Astrocyte (in vitro differentiated cells and primary cell): ENCODE data around the gene SLC38A3.

Source experiments
- EZH2 ChIP-seq: IDR thresholded peaks from 2 replicates; pipeline ENCODE4 v1.6.1; 2012; ENCODE audit warnings: mild to moderate bottlenecking, low read length, inconsistent platforms; ENCODE audit not compliant: insufficient read depth
- TF ChIP-seq, protein P1 (sequence below): IDR thresholded peaks from 2 replicates; pipeline ENCODE4 v1.5.1; 2011; ENCODE audit warnings: low read depth, mild to moderate bottlenecking, inconsistent platforms, low read length, moderate library complexity; ENCODE audit not compliant: insufficient read depth

DNA sequence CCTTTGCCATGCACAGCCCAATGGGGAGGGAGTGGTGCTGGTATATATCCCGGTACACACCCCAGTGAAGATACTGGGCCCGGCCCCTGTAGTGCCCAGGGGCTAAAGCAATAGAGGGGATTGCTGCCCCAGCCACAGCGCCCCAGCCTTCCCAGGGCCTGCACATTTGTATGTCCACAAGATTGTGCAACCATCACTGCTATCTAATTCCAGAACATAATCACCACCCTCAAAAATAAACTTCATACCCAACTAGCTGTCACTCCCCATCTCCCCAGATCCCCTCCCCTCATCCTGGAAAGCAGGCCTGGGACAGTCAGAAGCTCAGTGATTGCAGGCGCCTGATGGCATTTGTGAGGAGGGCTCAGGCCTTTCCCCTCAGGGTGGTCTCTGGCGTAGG is 44.4 kb downstream of the SLC38A3 start:
- TF ChIP-seq, protein P1, sequence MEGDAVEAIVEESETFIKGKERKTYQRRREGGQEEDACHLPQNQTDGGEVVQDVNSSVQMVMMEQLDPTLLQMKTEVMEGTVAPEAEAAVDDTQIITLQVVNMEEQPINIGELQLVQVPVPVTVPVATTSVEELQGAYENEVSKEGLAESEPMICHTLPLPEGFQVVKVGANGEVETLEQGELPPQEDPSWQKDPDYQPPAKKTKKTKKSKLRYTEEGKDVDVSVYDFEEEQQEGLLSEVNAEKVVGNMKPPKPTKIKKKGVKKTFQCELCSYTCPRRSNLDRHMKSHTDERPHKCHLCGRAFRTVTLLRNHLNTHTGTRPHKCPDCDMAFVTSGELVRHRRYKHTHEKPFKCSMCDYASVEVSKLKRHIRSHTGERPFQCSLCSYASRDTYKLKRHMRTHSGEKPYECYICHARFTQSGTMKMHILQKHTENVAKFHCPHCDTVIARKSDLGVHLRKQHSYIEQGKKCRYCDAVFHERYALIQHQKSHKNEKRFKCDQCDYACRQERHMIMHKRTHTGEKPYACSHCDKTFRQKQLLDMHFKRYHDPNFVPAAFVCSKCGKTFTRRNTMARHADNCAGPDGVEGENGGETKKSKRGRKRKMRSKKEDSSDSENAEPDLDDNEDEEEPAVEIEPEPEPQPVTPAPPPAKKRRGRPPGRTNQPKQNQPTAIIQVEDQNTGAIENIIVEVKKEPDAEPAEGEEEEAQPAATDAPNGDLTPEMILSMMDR, result no peak
- no peak for TF ChIP-seq EZH2
